ENCODE measurements around the gene RGS3.

The RGS3 gene

GRCh38 chr9:113645227-113645977 lies 181.9 kb downstream of the RGS3 start:
- DNase-seq: no peak

- no peak for DNase-seq
Observed at GRCh38 chr9:113645978-113646253, 182.4 kb downstream of the RGS3 start.

GRCh38 chr9:113646491-113646890 lies 183.0 kb downstream of the RGS3 start:
- DNase-seq: no peak

Data from femur (tissue), 1 donor.